ENCODE measurements around the gene PTPRD. TPM values are rescaled to one million over a fixed set of nuclear protein-coding genes. Genes with fewer than 3 reads are reported as not detected.

Gene PTPRD
- total RNA-seq, 1 experiment from 2014 or later: not detected

DNA sequence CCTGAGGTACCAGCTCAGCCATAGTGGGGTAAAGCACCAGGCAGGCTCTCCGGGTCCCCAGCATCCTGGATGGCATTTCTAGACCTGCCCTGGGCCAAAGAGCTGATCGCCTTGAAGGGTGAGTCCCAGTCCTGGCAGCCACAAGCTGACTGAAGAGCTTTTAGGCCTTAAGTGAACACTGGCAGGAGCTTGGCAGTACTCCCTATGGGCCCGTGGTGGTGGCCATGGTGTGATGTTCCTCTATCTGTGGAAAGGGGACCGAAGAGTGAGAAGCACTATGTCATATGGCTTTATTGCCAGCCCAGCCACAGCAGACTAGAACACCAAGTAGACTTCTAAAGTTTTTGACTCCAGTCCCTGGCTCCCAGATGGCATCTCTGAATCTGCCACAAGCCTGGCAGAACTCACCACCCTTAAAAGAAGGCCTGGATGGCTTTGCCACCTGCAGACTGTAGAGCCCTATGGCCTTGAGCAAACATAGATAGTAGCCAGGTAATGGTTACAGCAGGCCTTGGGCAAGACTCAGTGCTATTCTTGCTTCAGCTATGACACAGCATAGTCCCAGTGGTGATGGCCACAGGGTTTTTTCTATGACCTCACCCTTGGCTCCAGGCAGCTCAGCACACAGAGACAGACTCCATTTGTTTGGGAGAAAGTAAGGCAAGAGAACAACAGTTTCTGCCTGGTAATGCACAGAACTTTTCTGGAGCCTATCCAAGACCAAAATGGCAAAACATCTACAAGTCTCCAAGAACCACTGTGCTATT, 2011.7 kb downstream of the PTPRD start:
- no peak for DNase-seq (ENCODE audit: low read depth)

DNA sequence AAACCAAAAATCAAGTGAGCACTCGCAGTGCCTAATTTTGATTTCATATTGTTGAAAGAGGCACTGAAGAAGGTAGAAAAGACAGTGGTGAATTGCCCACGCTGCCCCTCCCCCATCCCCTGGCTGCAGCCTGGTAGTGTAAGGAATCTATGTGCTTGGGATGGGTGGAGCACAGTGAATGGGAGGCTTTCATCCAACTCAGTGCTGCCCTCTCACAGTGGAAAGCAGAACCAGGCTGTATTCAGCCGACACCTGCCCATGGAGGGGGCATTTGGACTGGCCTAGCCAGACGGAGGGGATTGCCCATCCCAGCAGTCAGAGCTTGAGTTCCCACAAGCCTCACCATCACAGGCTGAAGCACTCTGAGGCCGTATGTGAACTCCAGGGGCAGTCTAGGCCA, 2012.9 kb downstream of the PTPRD start:
- DNase-seq (ENCODE audit: low read depth): no peak

DNA sequence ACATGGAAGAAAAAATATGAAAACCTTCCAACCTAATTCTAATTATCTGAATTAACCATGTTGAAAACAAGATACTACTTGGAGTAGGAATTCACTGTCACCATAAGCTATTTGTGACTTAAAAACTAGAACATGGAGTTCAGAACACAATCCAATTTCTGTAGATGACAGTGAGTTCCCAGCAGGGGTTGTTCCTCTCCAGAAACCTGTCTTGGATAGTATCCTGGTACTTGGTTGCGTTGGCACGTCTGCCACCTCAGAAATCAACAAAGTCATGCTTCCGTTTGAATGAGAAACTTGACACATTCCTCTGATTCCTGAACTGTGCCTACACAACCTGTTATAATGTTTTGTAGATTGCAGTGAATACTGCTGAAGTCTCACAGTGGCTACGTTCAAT, 2023.3 kb downstream of the PTPRD start:
- no peak for DNase-seq (ENCODE audit: low read depth)

DNA sequence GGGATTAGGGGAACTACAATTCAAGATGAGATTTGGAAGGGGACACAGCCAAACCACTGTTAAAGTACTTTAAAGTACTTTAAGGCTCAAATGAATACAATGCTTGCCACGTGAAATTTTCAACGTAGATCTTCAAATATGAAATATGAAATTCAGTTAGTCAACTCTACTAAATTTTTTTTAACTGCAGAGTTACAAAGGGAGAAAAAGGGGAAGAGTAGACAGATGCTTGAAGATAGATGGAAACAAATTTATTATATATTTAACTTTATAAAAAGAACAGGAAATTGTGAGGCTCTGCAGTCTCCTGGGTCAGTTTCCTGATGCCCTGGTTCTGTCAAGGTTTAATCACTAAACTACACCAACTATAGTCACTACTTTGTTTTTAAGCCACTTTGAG, 2027.8 kb downstream of the PTPRD start:
- DNase-seq (ENCODE audit: low read depth): no peak

DNA sequence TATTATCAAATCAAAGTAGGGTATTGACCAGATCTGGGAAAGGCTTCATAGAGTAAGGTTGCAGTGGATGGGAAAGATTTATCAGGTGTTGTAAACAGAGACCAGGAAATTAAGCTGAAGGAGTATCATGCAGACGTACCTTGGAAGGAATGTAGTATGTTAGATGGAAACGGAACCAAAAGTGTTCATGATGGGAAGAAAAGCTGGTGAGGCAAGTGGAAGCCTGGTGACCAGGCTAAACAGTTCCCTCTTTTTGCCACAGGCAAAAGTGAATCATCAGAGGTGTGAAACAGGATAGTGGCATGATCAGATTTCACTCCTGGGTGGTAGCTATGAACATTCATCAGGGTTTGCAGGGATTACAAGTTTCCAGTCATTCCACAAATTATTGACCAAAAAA, 2033.1 kb downstream of the PTPRD start:
- DNase-seq (ENCODE audit: low read depth): no peak

DNA sequence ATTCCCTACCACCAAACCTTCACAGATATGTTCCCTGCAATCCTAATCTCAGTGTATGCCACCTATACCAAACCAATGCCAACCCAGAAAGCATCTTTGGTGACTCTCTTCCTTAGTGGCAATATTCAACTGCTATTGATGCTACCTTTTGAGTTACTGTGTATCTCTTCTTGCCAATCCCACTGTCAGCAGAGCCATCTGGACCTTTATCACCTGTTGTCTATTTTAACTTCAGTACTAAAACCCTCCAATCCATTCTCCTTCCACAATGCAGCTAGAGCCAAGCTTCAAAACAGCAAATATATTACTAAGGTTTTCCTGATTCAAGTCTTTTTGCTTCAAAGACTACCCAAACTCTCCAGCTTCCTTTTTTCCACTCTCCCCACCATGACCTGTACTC, 2036.1 kb downstream of the PTPRD start:
- no peak for DNase-seq (ENCODE audit: low read depth)

DNA sequence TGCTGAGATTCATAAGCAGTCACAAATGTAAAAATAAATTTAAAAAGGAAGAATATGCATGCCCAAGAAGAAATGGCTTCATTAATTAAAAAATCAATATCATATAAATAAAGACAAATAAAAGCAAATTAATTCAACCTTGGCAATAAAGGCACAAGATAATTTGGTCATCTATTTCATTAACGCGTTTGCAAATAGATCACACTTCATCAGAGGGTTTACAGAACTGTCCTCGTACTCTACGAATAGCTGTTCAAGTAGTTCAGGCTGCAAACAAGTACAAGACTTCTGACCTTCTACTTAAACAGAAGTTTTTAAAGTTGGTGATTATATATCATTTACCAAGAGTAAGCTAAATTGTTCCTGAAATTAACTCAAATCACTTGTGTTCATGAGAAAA, 2038.0 kb downstream of the PTPRD start:
- no peak for DNase-seq (ENCODE audit: low read depth)

DNA sequence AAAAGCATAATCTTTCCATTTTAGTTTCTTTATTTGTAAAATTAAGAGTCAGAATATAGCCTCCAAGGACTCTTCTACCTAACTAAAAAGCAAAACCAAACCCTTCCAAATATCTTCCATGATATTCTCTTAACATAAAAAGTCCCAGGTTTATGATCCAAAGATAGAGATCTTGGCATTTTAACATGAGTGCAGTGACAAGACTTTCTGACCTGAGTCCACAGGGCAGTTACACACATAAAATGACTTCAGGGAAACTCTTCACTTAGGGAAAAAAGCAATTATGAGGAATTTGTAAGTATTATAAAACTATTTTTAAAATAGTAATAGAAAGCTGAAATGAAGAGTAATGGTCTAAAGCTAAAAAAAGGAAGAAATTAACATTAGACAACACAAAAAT, 2040.6 kb downstream of the PTPRD start:
- DNase-seq (ENCODE audit: low read depth): no peak

DNA sequence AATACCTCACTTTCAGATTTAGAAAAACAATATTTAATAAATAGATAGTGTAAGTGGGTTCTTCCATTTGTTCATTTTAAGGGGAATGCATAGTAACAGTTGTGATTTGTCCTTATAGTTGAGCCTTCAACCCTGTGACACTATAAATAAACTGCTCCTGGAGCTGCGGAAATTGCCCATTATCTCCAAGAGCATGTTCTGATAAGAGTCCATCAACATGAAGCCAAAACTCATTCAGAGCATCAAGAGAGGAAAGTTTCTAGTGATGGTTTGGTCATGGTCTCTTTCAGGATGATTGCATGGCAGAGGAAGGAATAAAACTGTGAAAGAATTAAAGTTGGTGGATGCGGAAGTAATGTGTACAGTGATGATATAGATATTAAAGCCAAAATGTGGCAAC, 2041.2 kb downstream of the PTPRD start:
- DNase-seq (ENCODE audit: low read depth): no peak

DNA sequence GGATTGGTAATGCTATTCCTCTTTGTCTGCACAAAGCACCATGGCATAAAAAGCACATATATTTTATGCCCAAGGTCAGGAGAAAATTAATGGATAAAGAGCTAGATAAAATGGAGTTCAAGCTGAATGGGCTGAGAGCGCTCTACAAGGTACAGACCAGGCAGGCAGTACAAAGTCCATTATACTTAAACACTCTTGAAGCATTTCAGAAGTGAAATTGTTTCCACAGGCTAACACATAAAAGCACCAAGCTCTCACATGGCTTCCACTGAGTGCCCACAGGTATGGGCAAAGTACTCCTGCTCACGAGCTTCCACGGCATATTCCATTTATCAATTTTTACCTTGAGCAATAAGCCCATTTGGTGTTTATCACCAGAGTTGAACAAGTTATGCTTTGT, 2042.0 kb downstream of the PTPRD start:
- DNase-seq (ENCODE audit: low read depth): no peak

DNA sequence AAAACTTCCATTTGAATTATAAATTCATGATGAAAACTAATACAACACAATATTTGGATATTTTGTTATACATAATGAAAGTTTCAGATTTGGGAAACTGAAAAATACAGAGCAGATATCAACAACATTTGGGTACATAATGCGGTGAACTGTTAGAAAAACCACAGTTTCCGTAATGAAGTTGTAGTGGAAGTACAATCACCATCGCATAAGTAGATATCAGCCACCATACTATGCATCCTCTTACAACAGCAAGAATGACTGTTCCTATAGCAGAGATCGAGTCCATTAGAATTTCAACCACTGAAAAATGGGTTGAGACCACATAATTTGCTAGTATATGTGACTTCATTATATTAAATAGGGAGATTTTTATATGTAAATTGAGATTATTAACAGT, 2043.0 kb downstream of the PTPRD start:
- DNase-seq (ENCODE audit: low read depth): no peak

DNA sequence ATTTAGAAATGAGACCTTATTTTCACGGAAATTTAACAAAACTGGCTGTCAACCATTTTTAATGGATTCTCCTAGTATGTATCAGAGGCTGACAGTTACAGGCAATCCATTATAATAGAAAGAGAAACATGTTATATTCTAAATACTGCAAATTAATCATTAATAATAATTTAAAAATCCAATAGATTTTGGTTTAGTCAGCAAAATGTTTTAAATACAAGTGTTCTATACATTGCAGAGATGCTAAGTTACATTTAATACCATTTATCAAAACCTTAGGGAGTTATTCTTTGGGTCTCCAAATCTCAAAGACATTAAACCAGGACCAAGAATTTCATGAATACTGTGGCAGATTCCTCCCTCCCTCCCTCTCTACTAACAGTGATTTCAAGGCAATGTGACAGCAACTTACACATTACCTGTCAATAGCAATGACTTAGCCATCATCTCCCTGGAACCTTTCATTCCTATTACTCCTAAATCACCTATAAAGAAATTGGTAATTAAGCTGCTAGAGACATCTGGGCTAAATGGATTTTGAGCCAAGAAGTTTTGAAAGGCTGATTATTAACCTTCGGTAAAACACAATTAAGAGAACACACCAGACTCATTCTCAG, 2044.7 kb downstream of the PTPRD start:
- DNase-seq (ENCODE audit: low read depth): no peak

DNA sequence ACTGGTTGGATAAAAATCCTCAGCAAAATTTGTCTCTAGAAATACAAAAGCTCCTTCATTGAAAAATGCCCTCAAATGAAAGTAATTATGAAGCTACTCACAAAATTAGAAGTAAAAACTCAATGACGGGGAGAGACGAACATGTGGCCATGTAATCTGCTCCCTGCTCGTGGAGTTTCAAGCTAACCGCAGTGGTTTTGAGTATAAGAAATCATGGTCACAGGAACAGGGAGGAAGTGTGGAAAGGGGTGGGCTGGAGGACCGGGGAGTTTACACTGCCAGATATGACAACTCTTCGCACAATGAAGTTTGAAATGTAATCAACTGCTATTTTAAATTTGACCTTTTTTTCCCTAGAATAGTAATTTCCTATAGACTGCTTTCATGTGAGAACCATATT, 2047.8 kb downstream of the PTPRD start:
- no peak for DNase-seq (ENCODE audit: low read depth)

DNA sequence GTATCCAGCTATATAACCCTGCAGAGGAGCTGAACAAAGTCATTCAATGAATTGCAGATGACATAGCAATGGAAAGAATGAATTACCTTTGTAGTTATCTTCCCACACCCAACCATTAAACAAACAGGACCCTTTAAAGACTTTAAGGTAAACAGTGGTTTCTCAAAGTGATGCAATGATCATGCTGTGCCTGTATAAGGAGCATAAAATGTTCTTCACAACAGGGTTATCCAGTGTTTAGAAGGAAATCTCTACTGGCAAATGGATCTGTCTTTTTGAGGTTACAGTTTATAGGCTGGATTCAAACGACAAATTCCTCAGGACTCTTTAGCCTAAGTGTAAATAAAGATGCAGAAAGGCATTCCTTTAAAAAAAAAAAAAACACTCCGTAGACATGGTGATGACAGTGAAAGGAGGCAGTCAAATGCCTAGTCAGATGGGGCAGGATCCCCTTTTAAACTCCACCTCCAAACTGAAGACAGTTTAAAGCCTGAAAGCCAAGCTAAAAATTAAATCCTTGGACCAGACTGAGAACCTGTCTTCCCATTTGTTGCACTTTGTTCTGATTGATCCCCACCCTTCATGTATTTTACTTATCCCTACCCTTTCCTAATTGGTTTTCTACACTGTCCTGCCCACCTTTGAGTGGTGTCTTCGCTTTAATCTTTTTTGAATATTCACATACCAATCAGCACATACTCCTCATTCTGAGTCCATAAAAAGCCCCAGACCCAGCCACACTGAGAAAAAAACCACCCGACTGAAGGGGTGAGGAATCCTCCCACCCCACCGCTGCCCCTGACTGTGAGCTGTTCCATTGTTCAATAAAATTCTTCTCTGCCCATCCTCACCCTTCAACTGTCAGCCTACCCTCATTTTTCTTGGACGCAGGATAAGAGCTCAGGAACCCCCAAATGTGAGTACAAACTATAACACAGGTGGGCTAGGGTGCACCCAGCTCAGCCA, 2052.0 kb downstream of the PTPRD start:
- DNase-seq (ENCODE audit: low read depth): no peak

DNA sequence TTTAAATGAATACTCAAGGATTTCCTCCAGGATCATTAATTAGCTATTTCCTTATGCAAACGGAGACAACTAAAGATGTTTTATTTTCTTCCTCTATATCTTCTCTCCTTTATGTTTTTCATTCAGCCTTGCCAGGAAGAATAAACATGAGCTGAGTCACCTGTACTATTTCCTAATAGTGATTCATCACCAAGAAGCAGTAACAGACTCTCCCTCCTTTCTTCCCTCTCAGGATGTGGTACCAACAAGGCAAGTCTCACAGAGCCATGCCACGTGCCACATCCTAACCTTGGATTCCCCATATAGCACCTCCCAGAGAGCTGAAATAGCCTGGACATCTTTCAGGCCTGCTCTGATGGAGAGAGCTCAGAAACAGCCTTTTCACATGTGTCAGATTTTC, 2054.6 kb downstream of the PTPRD start:
- DNase-seq (ENCODE audit: low read depth): no peak

DNA sequence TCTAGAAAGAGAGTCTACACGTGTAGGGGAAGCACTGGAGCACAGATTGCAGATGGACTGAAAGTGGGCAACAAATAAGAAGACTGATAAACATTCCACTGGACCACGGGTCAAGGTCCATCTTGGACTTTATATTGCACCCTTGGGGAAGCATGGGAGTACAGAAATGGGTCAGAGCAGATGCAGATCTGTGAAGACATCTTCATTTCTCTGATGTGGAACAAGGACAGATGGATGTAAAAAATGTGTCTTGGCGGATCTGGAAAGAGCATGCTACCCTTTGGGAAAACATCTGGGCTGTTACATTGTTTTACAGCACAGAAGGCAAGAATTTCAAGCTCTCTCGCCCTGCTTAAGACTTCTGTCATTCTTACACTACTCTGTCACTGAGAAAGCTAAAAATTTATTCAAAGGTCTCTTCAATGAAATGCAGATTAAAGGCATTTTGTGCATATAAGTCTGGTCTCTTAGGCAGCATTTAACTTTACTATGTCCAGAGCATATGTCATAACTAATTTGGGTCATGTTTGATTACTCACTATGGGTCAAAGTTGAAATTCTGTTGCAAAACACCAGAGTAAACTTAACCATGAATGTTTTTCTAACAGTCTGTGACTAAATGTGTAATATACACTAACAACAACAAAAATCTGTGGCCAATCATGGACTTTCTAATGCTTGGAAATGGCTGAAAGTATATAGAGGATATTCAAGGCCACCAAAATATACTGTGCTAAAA, 2056.9 kb downstream of the PTPRD start:
- no peak for DNase-seq (ENCODE audit: low read depth)

DNA sequence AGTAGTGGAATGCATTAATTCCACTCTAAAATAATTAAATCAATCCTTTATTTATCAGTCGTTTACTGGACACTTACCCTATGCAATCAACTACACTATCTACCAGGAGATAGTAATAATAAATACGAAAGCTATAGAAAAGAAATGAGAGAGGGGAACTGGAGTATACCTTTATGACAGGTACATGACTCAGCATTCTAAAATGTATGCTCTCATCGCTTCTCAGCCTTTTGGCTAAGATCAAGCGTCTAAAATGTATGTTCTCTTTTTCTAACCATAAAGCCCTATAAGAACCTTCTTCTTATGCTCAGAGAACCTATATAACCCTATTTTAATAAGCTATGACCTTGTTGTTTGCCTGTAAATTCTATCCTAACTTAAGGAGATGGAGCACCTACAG, 2059.4 kb downstream of the PTPRD start:
- no peak for DNase-seq (ENCODE audit: low read depth)

DNA sequence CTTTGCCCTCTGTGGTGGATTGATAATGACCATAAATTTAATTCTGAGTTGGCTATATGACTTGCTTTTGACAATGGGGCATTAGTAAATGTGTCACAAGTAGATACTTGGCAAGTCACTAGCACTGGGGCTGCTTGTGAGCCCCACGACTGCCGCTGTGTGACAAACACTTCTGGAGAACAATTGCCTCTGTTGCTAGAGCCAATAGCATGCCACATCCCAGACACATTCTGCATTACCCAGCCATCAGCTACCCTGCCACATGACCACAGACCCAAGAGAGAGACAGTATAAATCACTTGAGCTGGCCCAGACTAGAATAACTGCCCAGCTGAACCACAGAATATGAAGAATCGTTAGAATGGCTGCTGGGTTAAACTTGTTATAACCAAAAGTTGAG, 2060.1 kb downstream of the PTPRD start:
- no peak for DNase-seq (ENCODE audit: low read depth)

DNA sequence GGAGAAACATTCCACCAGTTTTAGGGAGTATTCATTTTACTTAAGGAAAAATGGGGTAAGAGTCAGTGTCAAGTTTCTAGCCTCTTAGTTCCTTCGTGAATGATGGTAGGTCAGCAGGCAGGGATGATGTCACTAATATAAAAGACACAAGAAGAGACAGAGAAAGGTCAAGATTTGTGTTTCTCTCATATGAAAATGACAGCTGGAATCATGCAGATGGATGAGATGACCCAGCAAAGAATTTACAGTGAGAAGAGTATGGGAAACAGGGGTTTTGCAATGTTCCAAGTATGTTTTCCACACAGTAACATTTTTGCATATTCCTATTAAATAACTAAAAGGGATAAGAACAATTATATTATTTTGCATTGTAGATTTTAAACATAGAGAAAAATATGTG, 2063.6 kb downstream of the PTPRD start:
- no peak for DNase-seq (ENCODE audit: low read depth)

DNA sequence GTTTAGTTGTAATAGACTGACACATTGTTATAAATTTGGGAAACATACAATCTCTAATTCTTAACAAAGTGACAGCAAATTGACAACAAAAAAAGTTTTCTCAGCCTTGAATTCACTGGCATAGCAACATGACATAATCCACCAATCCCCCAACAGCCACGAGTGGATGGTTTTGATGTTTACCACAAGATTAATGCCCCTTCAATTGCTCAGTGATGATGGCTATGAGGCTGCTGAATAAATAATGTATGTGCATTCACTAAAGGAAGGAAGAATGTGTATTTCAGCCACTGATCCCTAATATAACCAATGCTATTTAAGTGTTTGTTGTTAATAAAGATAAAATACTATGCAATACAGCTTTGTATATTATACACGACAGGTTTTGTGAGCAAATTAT, 2069.6 kb downstream of the PTPRD start:
- DNase-seq (ENCODE audit: low read depth): no peak

DNA sequence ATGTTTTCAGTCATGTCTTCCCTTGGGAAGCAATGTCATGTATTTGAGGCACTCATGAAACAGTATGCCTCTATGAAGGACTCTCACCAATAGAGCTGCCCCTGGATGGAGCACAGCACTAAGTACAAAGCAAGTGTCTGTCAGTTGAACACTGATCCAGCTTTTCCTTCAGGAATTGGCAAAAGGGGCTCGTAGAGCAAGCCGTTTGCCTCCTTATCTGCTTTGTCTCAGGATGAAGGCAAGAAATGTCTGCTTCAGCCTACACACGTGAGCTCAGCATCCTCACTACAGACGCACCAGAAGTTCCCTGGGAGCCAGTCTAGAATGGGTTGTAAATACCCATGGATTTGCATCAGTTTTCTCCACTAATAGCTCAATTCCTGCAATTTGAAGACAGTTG, 2070.3 kb downstream of the PTPRD start:
- no peak for DNase-seq (ENCODE audit: low read depth)

DNA sequence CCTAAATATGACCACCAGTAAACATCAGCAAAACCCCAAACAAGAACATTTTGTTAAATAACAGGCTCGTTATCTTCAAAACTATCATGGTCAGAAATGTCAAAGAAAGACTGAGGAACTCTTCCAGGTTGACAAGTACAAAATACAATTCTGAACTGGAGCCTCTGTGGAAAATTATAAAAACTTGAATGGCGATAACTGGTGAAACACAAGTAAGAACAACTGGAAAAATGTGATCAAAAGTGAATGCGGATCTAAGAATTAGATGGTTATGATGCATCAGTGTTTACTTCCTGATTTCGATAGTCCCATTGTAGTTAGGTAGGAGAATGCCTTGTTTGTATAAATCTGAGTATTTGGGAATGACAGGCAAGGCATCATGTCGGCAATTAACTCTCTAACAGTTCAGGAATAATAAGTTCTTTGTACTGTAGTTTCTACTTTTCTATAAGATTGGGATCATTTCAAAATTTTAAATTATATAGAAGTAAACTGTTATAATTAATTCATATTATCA, 2073.1 kb downstream of the PTPRD start:
- DNase-seq (ENCODE audit: low read depth): no peak

Data from LHCN-M2 (cell line).